Peyer's patch (tissue), 4 donors: ENCODE data around the gene POLR2M.

Experiments
- POLR2A ChIP-seq, 2 donors: fragments of 450-650 bp; IDR thresholded peaks; one replicate each; pipeline ENCODE4 v1.5.1; 2017; ENCODE audit warnings: antibody characterized with exemption in 2 of 2, mild to moderate bottlenecking in 2 of 2, moderate library complexity in 2 of 2
- TF ChIP-seq, protein P1 (sequence below), 6 experiments: fragments of 450-650 bp in 4 of 6; fragments of 200-600 bp in 2 of 6; sonication (generic) in 1 of 6; IDR thresholded peaks; one replicate each; pipeline ENCODE4 v1.5.1; 2017 to 2019; ENCODE audit warnings: antibody characterized with exemption in 6 of 6, mild to moderate bottlenecking in 3 of 6, moderate library complexity in 1 of 6

- TF ChIP-seq, protein P1, sequence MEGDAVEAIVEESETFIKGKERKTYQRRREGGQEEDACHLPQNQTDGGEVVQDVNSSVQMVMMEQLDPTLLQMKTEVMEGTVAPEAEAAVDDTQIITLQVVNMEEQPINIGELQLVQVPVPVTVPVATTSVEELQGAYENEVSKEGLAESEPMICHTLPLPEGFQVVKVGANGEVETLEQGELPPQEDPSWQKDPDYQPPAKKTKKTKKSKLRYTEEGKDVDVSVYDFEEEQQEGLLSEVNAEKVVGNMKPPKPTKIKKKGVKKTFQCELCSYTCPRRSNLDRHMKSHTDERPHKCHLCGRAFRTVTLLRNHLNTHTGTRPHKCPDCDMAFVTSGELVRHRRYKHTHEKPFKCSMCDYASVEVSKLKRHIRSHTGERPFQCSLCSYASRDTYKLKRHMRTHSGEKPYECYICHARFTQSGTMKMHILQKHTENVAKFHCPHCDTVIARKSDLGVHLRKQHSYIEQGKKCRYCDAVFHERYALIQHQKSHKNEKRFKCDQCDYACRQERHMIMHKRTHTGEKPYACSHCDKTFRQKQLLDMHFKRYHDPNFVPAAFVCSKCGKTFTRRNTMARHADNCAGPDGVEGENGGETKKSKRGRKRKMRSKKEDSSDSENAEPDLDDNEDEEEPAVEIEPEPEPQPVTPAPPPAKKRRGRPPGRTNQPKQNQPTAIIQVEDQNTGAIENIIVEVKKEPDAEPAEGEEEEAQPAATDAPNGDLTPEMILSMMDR (IDR thresholded peaks at IDR 0.05), result no peak
- TF ChIP-seq POLR2A (IDR thresholded peaks at IDR 0.05), result no peak
These were observed 29.9 kb upstream of the POLR2M start for GRCh38 chr15:57676585-57676984.
